MM.1S (cell line): ENCODE results near the gene RABGEF1.

Experiments
- DNase-seq: peaks from one replicate; pipeline ENCODE4 v3.0.0-alpha.2; 2015
- H2AFZ ChIP-seq: fragments of 300-600 bp; sonication (generic); 2 replicates; pipeline ENCODE4 v1.6.0; 2016; ENCODE audit warnings: antibody characterized with exemption, low read length
- H3F3A ChIP-seq: fragments of 300-600 bp; sonication (generic); 2 replicates; pipeline ENCODE4 v1.6.1; 2016; ENCODE audit warnings: mild to moderate bottlenecking, antibody characterized with exemption, low read length, moderate library complexity, mixed read lengths; ENCODE audit not compliant: insufficient read depth
- H3K27ac ChIP-seq: fragments of 300-600 bp; sonication (generic); 2 replicates; pipeline ENCODE4 v1.5.1; 2016; ENCODE audit warnings: mild to moderate bottlenecking, low read length
- H3K27me3 ChIP-seq: fragments of 300-600 bp; sonication (generic); replicated peaks from 2 replicates; pipeline ENCODE4 v1.6.0; 2016; ENCODE audit warnings: low read length; ENCODE audit not compliant: insufficient read depth
- H3K36me3 ChIP-seq: fragments of 300-600 bp; sonication (generic); replicated peaks from 2 replicates; pipeline ENCODE4 v1.6.1; 2016; ENCODE audit warnings: mild to moderate bottlenecking, low read length, mixed read lengths; ENCODE audit not compliant: insufficient read depth
- H3K4me1 ChIP-seq: fragments of 300-600 bp; sonication (generic); 2 replicates; pipeline ENCODE4 v1.6.1; 2016; ENCODE audit warnings: low read length, mixed read lengths
- H3K4me2 ChIP-seq: fragments of 300-600 bp; sonication (generic); 2 replicates; pipeline ENCODE4 v1.6.0; 2016; ENCODE audit warnings: low read depth, low read length
- H3K4me3 ChIP-seq: fragments of 300-600 bp; sonication (generic); 2 replicates; pipeline ENCODE4 v1.5.1; 2016; ENCODE audit warnings: low read length, mixed read lengths
- H3K79me2 ChIP-seq: fragments of 300-600 bp; sonication (generic); 2 replicates; pipeline ENCODE4 v1.6.1; 2016; ENCODE audit warnings: mixed run types, low read length, mixed read lengths
- H3K9ac ChIP-seq: fragments of 300-600 bp; sonication (generic); 2 replicates; pipeline ENCODE4 v1.6.1; 2016; ENCODE audit warnings: low read length, mixed read lengths
- H3K9me2 ChIP-seq: fragments of 300-600 bp; sonication (generic); replicated peaks from 2 replicates; pipeline ENCODE4 v1.6.1; 2016; ENCODE audit warnings: mild to moderate bottlenecking, low read length, mixed read lengths; ENCODE audit not compliant: insufficient read depth
- H3K9me3 ChIP-seq: fragments of 300-600 bp; sonication (generic); replicated peaks from 2 replicates; pipeline ENCODE4 v1.6.1; 2016; ENCODE audit warnings: mild to moderate bottlenecking, low read length, mixed read lengths; ENCODE audit not compliant: insufficient read depth
- H4K20me1 ChIP-seq: fragments of 300-600 bp; sonication (generic); 2 replicates; pipeline ENCODE4 v1.6.1; 2016; ENCODE audit warnings: mild to moderate bottlenecking, low read length, moderate library complexity, mixed read lengths; ENCODE audit not compliant: insufficient read depth
- CTCF ChIP-seq: fragments of 300-600 bp; sonication (generic); IDR thresholded peaks from 2 replicates; pipeline ENCODE4 v1.5.1; 2016; ENCODE audit warnings: antibody characterized with exemption, low read length, mixed read lengths
- EZH2 ChIP-seq: fragments of 300-600 bp; sonication (generic); optimal IDR thresholded peaks from 2 replicates; pipeline ENCODE3; 2017; ENCODE audit warnings: low read depth, mild to moderate bottlenecking, antibody characterized with exemption, low read length, mixed read lengths
- EZH2phosphoT487 ChIP-seq: fragments of 300-600 bp; sonication (generic); IDR thresholded peaks from 2 replicates; pipeline ENCODE4 v1.6.1; 2018; ENCODE audit warnings: antibody characterized with exemption, low read length

RABGEF1 gene

GRCh38 chr7:66776800-66777442, 36.4 kb downstream of the RABGEF1 start:
- H3K27ac ChIP-seq: no peak overlapping the region
- no peaks in the 10 kb centered on the region for H3K27me3 ChIP-seq
- H3K4me2 ChIP-seq: no peak overlapping the region
- H3K4me1 ChIP-seq: no peaks in the 10 kb centered on the region
- H3K9ac ChIP-seq: no peak overlapping the region
- H4K20me1 ChIP-seq: no peaks in the 10 kb centered on the region
- no peaks in the 10 kb centered on the region for H3K9me3 ChIP-seq
- H3K36me3 ChIP-seq: no peaks in the 10 kb centered on the region
- H3K4me3 ChIP-seq: no peak overlapping the region
- TF ChIP-seq EZH2 (no peak), EZH2phosphoT487 (no peak), CTCF (no peak)
- no peak overlapping the region for H2AFZ ChIP-seq
- no peaks in the 10 kb centered on the region for H3K79me2 ChIP-seq
- H3F3A ChIP-seq: no peaks in the 10 kb centered on the region
- no peaks in the 10 kb centered on the region for H3K9me2 ChIP-seq
- no peak for DNase-seq

GRCh38 chr7:66778201-66778600, 37.7 kb downstream of the RABGEF1 start:
- no peak overlapping the region for H3K9ac ChIP-seq
- H3K9me3 ChIP-seq: no peaks in the 10 kb centered on the region
- no peaks in the 10 kb centered on the region for H4K20me1 ChIP-seq
- H3K27ac ChIP-seq: no peak overlapping the region
- no peaks in the 10 kb centered on the region for H3K36me3 ChIP-seq
- DNase-seq: no peak
- H2AFZ ChIP-seq: no peak overlapping the region
- no peak overlapping the region for H3K4me2 ChIP-seq
- no peaks in the 10 kb centered on the region for H3K9me2 ChIP-seq
- no peaks in the 10 kb centered on the region for H3F3A ChIP-seq
- H3K79me2 ChIP-seq: no peaks in the 10 kb centered on the region
- H3K4me1 ChIP-seq: no peaks in the 10 kb centered on the region
- H3K27me3 ChIP-seq: no peaks in the 10 kb centered on the region
- TF ChIP-seq CTCF (no peak), EZH2 (no peak), EZH2phosphoT487 (no peak)
- no peak overlapping the region for H3K4me3 ChIP-seq

GRCh38 chr7:66779669-66780409, 39.3 kb downstream of the RABGEF1 start:
- Histone ChIP-seq H3K4me2 (no peak overlapping the region), H4K20me1 (no peaks in the 10 kb centered on the region), H3K9ac (no peak overlapping the region), H2AFZ (no peak overlapping the region), H3K4me3 (no peak overlapping the region), H3K9me2 (no peaks in the 10 kb centered on the region), H3K4me1 (no peaks in the 10 kb centered on the region), H3K27ac (no peak overlapping the region), H3K36me3 (no peaks in the 10 kb centered on the region), H3K79me2 (no peaks in the 10 kb centered on the region), H3K27me3 (no peaks in the 10 kb centered on the region), H3F3A (no peaks in the 10 kb centered on the region), H3K9me3 (no peaks in the 10 kb centered on the region)
- TF ChIP-seq CTCF (no peak), EZH2 (no peak), EZH2phosphoT487 (no peak)
- DNase-seq: no peak
